Brain microvascular endothelial cell (primary cell): ENCODE data around the gene NEIL1.

Experiments used
- DNase-seq: peaks from one replicate; pipeline ENCODE4 v3.0.0-alpha.2; 2020
- H3K27ac ChIP-seq: fragments of 250-450 bp; sonication (Bioruptor Pico); 2 replicates; pipeline ENCODE4 v1.5.1; 2020; ENCODE audit warnings: mild to moderate bottlenecking, moderate library complexity
- H3K27me3 ChIP-seq: fragments of 250-450 bp; sonication (Bioruptor Pico); replicated peaks from 2 replicates; pipeline ENCODE4 v1.5.1; 2020; ENCODE audit warnings: mild to moderate bottlenecking
- H3K36me3 ChIP-seq: fragments of 250-450 bp; sonication (Bioruptor Pico); replicated peaks from 2 replicates; pipeline ENCODE4 v1.5.1; 2020; ENCODE audit warnings: mild to moderate bottlenecking
- H3K4me3 ChIP-seq: 2 replicates; pipeline ENCODE4 v1.5.1; 2011; ENCODE audit warnings: low read depth, mild to moderate bottlenecking, control low read depth, low read length, moderate library complexity
- in situ Hi-C: cut with HindIII; loops from 2 replicates; pipeline ENCODE4 v1.10.0; 2017; ENCODE audit warnings: low sequenced_read_pairs, low pct_ligation_motif_present
- TF ChIP-seq, protein P1 (sequence below): IDR thresholded peaks from 2 replicates; pipeline ENCODE4 v1.5.1; 2011; ENCODE audit warnings: low read depth, mild to moderate bottlenecking, moderate library complexity, low read length, control low read depth, inconsistent platforms; ENCODE audit errors: missing control alignments

The NEIL1 gene

DNA sequence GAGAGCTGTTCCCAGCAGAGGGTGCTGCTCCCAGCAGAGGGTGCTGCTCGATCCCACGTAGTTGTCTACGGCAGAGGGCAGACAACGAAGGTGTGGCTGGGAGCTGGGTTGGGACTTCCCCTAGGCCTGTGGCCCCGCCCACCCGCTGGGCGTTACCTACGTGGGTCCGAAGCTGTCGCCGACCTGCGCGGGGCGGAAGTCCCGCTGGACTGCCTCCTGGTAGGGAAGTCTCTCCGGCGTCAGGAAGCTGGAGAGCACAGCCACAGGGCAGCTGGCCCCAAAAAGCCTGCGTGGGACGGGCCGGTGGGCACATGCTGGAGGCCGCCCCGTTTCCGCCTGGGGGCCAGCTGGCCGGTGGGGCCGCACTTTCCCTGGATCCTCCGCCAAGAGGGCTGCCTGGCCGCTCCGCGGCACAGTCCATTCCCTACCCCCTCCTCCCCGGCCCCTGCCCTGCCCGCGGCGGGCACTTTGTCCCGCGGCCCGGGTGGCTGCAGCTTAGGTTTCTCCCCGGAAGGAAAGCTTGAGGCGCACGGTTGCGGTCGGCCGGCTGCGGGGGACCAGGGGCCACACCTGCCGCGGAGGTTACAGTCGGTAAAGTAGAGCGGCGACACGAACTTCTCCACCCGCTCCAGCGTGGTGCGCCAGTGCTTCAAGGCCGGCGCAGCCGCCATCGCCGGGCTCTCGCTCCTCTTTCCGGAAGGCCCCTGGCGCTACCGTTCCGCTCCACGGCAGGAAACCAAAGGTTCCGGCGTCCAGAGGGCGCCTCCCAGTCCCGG is 21.3 kb downstream of the NEIL1 start, which contains the start of gene MAN2C1:
Gene MAN2C1, minus strand, starts transcription at position 695 of the 776 bp plus-strand sequence. Its CDS starts 24 bp downstream, at position 671.
- peak within 1 kb of the TSS; percentile 82 for H3K4me3 ChIP-seq
- H3K27ac ChIP-seq, result peak within 1 kb of the TSS; percentile 78
- H3K27me3 ChIP-seq, result no peaks in the 10 kb centered on the region
- DNase-seq, result peak; percentile 93
- in situ Hi-C loops, result no loop called here
- peaks cover 16% of the 10 kb centered on the region for H3K36me3 ChIP-seq
- TF ChIP-seq, protein P1, sequence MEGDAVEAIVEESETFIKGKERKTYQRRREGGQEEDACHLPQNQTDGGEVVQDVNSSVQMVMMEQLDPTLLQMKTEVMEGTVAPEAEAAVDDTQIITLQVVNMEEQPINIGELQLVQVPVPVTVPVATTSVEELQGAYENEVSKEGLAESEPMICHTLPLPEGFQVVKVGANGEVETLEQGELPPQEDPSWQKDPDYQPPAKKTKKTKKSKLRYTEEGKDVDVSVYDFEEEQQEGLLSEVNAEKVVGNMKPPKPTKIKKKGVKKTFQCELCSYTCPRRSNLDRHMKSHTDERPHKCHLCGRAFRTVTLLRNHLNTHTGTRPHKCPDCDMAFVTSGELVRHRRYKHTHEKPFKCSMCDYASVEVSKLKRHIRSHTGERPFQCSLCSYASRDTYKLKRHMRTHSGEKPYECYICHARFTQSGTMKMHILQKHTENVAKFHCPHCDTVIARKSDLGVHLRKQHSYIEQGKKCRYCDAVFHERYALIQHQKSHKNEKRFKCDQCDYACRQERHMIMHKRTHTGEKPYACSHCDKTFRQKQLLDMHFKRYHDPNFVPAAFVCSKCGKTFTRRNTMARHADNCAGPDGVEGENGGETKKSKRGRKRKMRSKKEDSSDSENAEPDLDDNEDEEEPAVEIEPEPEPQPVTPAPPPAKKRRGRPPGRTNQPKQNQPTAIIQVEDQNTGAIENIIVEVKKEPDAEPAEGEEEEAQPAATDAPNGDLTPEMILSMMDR, result peak; percentile 87

DNA sequence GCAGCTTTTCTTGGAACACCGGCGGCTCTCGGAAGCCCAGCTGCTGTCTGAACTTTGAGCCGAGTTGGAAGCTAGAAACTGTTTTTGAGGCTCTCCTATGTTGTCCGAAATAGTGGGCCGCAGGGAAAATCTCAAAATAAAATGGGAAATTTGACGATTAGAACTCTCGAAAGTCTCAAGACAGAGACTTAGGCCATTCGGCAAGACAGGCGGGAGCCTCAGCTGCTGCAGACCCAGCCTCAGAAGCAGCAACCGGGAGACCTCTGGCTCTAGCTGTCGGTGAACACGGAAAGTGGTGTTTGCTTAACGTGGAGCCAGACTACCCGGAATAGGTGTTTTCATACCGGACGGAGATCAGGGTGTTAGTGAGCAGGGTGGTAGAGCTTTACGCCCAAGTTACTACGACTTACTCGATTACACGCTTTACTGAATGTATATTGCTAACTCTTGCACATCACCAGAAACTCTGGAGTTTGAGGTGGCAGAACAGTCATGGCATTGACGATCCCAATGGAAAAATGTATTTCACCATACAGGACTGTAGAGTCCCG is 21.9 kb downstream of the NEIL1 start:
- in situ Hi-C loops, result no loop called here
- peaks cover 16% of the 10 kb centered on the region for H3K36me3 ChIP-seq
- TF ChIP-seq, protein P1, result no peak

DNA sequence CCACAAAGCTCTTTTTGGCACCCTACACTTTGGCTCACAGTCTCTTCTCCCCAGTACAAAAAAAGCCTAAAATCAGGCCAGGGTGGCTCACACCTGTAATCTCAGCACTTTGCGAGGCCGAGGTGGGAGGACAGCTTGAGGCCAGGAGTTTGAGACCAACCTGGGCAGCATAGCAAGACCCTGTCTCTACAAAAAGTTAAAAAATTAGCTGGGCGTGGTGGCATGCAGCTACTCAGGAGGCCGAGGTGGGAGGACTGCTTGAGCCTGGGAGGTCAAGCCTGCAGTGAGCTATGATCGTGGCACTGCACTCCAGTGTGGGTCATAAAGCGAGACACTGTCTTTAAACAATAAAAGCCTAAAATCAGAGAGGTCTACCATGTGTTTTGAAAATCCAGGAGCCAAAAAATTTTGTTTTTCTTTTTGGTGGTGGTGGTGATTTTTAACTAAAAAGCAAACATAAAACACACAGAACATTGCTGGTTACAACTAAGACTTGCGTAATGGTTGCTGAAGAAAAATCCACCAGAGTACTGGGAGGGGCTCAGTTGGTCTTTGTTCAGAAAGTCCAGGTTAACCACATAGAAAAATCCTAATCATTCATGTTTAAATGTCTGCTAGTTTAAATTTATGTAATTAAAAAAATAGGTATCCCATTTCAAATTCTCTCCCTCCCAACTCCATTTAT is 23.2 kb downstream of the NEIL1 start:
- peaks cover 21% of the 10 kb centered on the region for H3K36me3 ChIP-seq
- no peaks in the 10 kb centered on the region for H3K27me3 ChIP-seq
- H3K4me3 ChIP-seq, result no peak overlapping the region
- TF ChIP-seq, protein P1, result no peak
- no peak for DNase-seq
- in situ Hi-C loops, result no loop called here
- no peak overlapping the region for H3K27ac ChIP-seq

More for the DNA sequence above, 21.9 kb downstream of the NEIL1 start:
- Histone ChIP-seq H3K27ac (peak overlapping the region; percentile 78), H3K27me3 (no peaks in the 10 kb centered on the region), H3K4me3 (peak overlapping the region; percentile 82)
- DNase-seq, result no peak

DNA sequence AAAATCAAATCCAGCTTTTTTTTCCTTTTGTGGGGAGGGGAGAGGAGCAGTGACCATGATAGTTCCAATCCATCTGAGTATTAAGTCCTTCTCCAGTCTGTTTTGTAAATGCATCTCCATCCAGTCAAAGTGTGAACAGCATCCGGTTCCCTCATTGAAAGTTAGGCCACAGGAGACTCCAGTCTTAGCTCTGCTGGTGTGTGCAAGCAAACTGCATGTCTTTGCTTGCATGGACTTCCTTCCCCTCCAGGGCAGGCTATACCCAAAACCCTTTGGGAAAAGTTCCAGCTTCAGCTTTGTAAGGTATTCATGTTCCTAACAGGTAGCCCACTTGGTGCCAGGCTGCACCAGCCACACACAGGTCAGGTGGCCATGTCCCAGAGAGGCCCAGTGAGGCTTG is 24.6 kb downstream of the NEIL1 start:
- Histone ChIP-seq H3K36me3 (peaks cover 24% of the 10 kb centered on the region), H3K4me3 (no peak overlapping the region), H3K27ac (no peak overlapping the region), H3K27me3 (no peaks in the 10 kb centered on the region)
- DNase-seq, result no peak
- TF ChIP-seq, protein P1, result no peak
- in situ Hi-C loops, result no loop called here

DNA sequence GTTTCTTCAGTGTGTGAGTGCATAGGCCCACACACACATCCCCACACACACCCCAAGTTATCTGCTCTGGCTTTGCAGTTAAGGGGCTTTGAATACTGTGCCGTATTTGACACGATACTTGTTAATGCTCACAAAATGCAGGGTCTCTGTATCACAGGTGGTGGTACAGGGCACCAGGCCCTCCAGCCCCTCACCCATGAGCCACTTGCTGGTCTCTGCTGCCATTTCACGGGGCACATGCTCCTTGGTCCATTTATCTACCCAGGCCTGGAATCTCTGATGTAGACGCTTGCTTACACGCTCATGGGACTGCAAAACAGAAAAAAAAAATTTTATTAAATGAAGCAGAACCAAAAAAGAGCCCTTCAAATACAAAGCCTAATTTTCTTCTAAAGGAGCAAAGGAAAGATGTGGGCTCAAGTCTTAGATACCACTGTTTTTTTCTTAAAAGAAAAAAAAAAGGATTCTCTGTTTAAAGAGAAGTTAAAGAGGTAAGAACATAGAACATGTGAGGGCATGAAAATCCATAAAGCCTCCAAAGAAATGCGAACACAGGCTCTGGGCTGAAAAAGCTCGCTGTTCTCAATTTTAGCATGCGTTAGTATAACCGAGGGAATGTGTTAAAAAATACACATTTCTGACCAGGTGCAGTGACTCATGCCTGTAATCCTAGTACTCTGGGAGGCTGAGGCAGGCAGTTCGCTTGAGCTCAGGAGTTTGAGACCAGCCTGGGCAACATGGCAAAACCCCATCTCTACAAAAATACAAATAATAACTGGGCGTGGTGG is 25.3 kb downstream of the NEIL1 start:
- no peak for DNase-seq
- no peaks in the 10 kb centered on the region for H3K27me3 ChIP-seq
- H3K27ac ChIP-seq, result no peak overlapping the region
- TF ChIP-seq, protein P1, result no peak
- peaks cover 26% of the 10 kb centered on the region for H3K36me3 ChIP-seq
- in situ Hi-C loops, result no loop called here
- no peak overlapping the region for H3K4me3 ChIP-seq
